Trophoblast cell (in vitro differentiated cells and primary cell): Measurements from ENCODE around the gene THOC5.

ENCODE experiments used
- DNase-seq, 2 donors: peaks; one replicate each; pipeline ENCODE4 v3.0.0-alpha.2; 2016
- H2AFZ ChIP-seq: 2 replicates; pipeline ENCODE4 v1.6.1; 2013; ENCODE audit warnings: low read length, moderate library complexity, mild to moderate bottlenecking; ENCODE audit not compliant: insufficient read depth, poor library complexity
- H2AK5ac ChIP-seq: 2 replicates; pipeline ENCODE4 v1.6.1; 2013; ENCODE audit warnings: mild to moderate bottlenecking, low read length
- H2BK120ac ChIP-seq: 2 replicates; pipeline ENCODE4 v1.6.1; 2013; ENCODE audit warnings: low read length, mild to moderate bottlenecking, moderate library complexity; ENCODE audit not compliant: insufficient read depth, poor library complexity
- H2BK12ac ChIP-seq: 2 replicates; pipeline ENCODE4 v1.6.1; 2013; ENCODE audit warnings: mild to moderate bottlenecking, low read length, moderate library complexity
- H2BK5ac ChIP-seq: 2 replicates; pipeline ENCODE4 v1.6.1; 2013; ENCODE audit warnings: low read length, low read depth, moderate library complexity, mild to moderate bottlenecking; ENCODE audit not compliant: poor library complexity
- H3K14ac ChIP-seq: 2 replicates; pipeline ENCODE4 v1.6.1; 2013; ENCODE audit warnings: mild to moderate bottlenecking, low read length
- H3K18ac ChIP-seq: 2 replicates; pipeline ENCODE4 v1.6.1; 2013; ENCODE audit warnings: mild to moderate bottlenecking, low read length
- H3K23ac ChIP-seq: 2 replicates; pipeline ENCODE4 v1.6.1; 2013; ENCODE audit warnings: low read length
- H3K27ac ChIP-seq: 2 replicates; pipeline ENCODE4 v1.5.1; 2013; ENCODE audit warnings: low read depth, mild to moderate bottlenecking, inconsistent platforms, low read length, moderate library complexity
- H3K27me3 ChIP-seq: 2 replicates; pipeline ENCODE4 v1.6.1; 2013; ENCODE audit warnings: inconsistent platforms, mild to moderate bottlenecking, low read length, moderate library complexity; ENCODE audit not compliant: insufficient read depth
- H3K36me3 ChIP-seq, 2 experiments: 1 replicate in 1 of 2; 2 replicates in 1 of 2; pipeline ENCODE4 v1.6.1; 2013; ENCODE audit warnings: low read length in 2 of 2, mild to moderate bottlenecking in 2 of 2, moderate library complexity in 1 of 2; ENCODE audit not compliant: insufficient read depth in 2 of 2, control insufficient read depth in 1 of 2
- H3K4ac ChIP-seq: 2 replicates; pipeline ENCODE4 v1.6.1; 2013; ENCODE audit warnings: low read depth, mild to moderate bottlenecking, low read length, moderate library complexity
- H3K4me1 ChIP-seq, 2 experiments: 1 replicate in 1 of 2; 2 replicates in 1 of 2; pipeline ENCODE4 v1.6.1; 2013; ENCODE audit warnings: low read length in 2 of 2, mild to moderate bottlenecking in 2 of 2, moderate library complexity in 1 of 2; ENCODE audit not compliant: insufficient read depth in 2 of 2, control insufficient read depth in 1 of 2
- H3K4me2 ChIP-seq: 2 replicates; pipeline ENCODE4 v1.6.1; 2013; ENCODE audit warnings: inconsistent platforms, mild to moderate bottlenecking, low read length, moderate library complexity
- H3K4me3 ChIP-seq: 2 replicates; pipeline ENCODE4 v1.5.1; 2013; ENCODE audit warnings: mild to moderate bottlenecking, low read depth, low read length, inconsistent platforms
- H3K79me1 ChIP-seq: one replicate; pipeline ENCODE4 v1.6.1; 2013; ENCODE audit warnings: low read length
- H3K79me2 ChIP-seq: 2 replicates; pipeline ENCODE4 v1.6.1; 2013; ENCODE audit warnings: low read length, mild to moderate bottlenecking; ENCODE audit not compliant: control insufficient read depth, insufficient read depth, poor library complexity
- H3K9ac ChIP-seq: 2 replicates; pipeline ENCODE4 v1.6.1; 2013; ENCODE audit warnings: mild to moderate bottlenecking, low read length
- H3K9me3 ChIP-seq: 2 replicates; pipeline ENCODE4 v1.6.1; 2013; ENCODE audit warnings: low read depth, mild to moderate bottlenecking, control low read depth, inconsistent platforms, low read length; ENCODE audit not compliant: insufficient read depth
- H4K12ac ChIP-seq: 2 replicates; pipeline ENCODE4 v1.6.1; 2013; ENCODE audit warnings: low read depth, mild to moderate bottlenecking, low read length, moderate library complexity
- H4K8ac ChIP-seq: 2 replicates; pipeline ENCODE4 v1.6.1; 2013; ENCODE audit warnings: low read depth, mild to moderate bottlenecking, low read length, moderate library complexity
- H4K91ac ChIP-seq: one replicate; pipeline ENCODE4 v1.6.1; 2013; ENCODE audit warnings: low read depth, mild to moderate bottlenecking, low read length, moderate library complexity
- WGBS: extraction: QIAGEN DNeasy Blood & Tissue Kit; methylation state at CpG from one replicate; pipeline ENCODE4 v1.1.7; 2013; ENCODE audit warnings: missing lambda C conversion rate; ENCODE audit not compliant: insufficient read length, insufficient coverage; ENCODE audit errors: extremely low coverage; 5-methylcytosine and 5-hydroxymethylcytosine counted together

The THOC5 gene

GRCh38 chr22:29459773-29460172 lies 93.8 kb downstream of the THOC5 start:
- H4K91ac ChIP-seq = no peak overlapping the region

GRCh38 chr22:29458551-29458950 lies 95.0 kb downstream of the THOC5 start:
- H3K36me3 ChIP-seq = no peaks in the 10 kb centered on the region

More at GRCh38 chr22:29459773-29460172, 93.8 kb downstream of the THOC5 start:
- H2BK5ac ChIP-seq = no peak overlapping the region
- H3K27ac ChIP-seq = no peak overlapping the region
- H3K79me1 ChIP-seq = no peaks in the 10 kb centered on the region
- H3K18ac ChIP-seq = no peak overlapping the region
- H3K36me3 ChIP-seq = no peaks in the 10 kb centered on the region
- H2AFZ ChIP-seq = no peak overlapping the region
- peaks cover 0 to 3% of the 10 kb centered on the region in 2 experiments for H3K4me1 ChIP-seq
- no peak overlapping the region for H3K14ac ChIP-seq
- no peak overlapping the region for H3K23ac ChIP-seq
- H3K4me3 ChIP-seq = no peak overlapping the region
- H3K79me2 ChIP-seq = no peaks in the 10 kb centered on the region
- H3K9me3 ChIP-seq = no peaks in the 10 kb centered on the region
- no peak overlapping the region for H4K12ac ChIP-seq
- no peak overlapping the region for H2BK120ac ChIP-seq
- no CpG with 5 or more reads among the region's 9 CpGs for WGBS
- H2BK12ac ChIP-seq = no peak overlapping the region
- no peak overlapping the region for H3K9ac ChIP-seq
- no peak overlapping the region for H3K4me2 ChIP-seq
- H2AK5ac ChIP-seq = no peak overlapping the region
- DNase-seq = no peak
- no peak overlapping the region for H3K4ac ChIP-seq
- H4K8ac ChIP-seq = no peak overlapping the region
- H3K27me3 ChIP-seq = no peaks in the 10 kb centered on the region

DNA sequence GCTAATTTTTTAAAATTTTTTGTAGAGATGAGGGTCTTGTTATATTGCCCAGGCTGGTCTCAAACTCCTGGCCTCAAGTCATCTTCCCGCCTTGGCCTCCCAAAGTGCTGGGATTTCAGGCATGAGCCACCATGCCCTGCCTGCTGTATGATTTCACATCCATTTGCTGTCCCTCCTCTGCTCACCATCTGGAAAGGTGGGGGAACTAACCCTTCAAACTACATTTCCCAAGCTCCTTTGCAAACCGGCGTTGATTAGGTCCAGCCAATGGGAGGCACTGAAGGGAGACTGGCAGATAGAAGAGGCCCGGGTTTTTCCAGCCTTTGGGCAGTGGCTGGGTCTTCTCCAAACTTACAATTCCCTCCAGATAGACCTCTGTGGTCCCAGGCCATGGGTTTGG lies 95.8 kb downstream of the THOC5 start:
- Histone ChIP-seq H2BK5ac (no peak overlapping the region), H3K36me3 (no peaks in the 10 kb centered on the region), H3K27ac (no peak overlapping the region), H3K14ac (no peak overlapping the region), H3K27me3 (no peaks in the 10 kb centered on the region), H2AK5ac (no peak overlapping the region), H3K79me2 (no peaks in the 10 kb centered on the region), H4K91ac (no peak overlapping the region), H3K79me1 (no peaks in the 10 kb centered on the region), H3K23ac (no peak overlapping the region), H3K4me3 (no peak overlapping the region), H3K4me1 (no peaks in the 10 kb centered on the region), H3K18ac (no peak overlapping the region), H3K9ac (no peak overlapping the region), H4K12ac (no peak overlapping the region), H2BK120ac (no peak overlapping the region), H3K4me2 (no peak overlapping the region), H3K9me3 (no peaks in the 10 kb centered on the region), H4K8ac (peak overlapping the region; percentile 80), H2AFZ (peak overlapping the region; percentile 91), H2BK12ac (no peak overlapping the region), H3K4ac (no peak overlapping the region)
- WGBS = no CpG with 5 or more reads among the region's 4 CpGs
- peak in 1 of 2 donors; percentile 41 for DNase-seq

More at GRCh38 chr22:29458551-29458950, 95.0 kb downstream of the THOC5 start:
- H3K23ac ChIP-seq = no peak overlapping the region
- peaks cover 0 to 1% of the 10 kb centered on the region in 2 experiments for H3K4me1 ChIP-seq
- H4K8ac ChIP-seq = no peak overlapping the region
- no peak overlapping the region for H2BK5ac ChIP-seq
- no peak for DNase-seq
- no peak overlapping the region for H3K9ac ChIP-seq
- H2AK5ac ChIP-seq = no peak overlapping the region
- H3K27me3 ChIP-seq = no peaks in the 10 kb centered on the region
- H3K79me1 ChIP-seq = no peaks in the 10 kb centered on the region
- no peak overlapping the region for H2AFZ ChIP-seq
- no peak overlapping the region for H3K27ac ChIP-seq
- no peak overlapping the region for H2BK120ac ChIP-seq
- no peaks in the 10 kb centered on the region for H3K9me3 ChIP-seq
- no peak overlapping the region for H3K4ac ChIP-seq
- H3K4me2 ChIP-seq = no peak overlapping the region
- H3K14ac ChIP-seq = no peak overlapping the region
- no peak overlapping the region for H4K12ac ChIP-seq
- H3K18ac ChIP-seq = no peak overlapping the region
- H2BK12ac ChIP-seq = no peak overlapping the region
- no peak overlapping the region for H3K4me3 ChIP-seq
- no peak overlapping the region for H4K91ac ChIP-seq
- no peaks in the 10 kb centered on the region for H3K79me2 ChIP-seq

DNA sequence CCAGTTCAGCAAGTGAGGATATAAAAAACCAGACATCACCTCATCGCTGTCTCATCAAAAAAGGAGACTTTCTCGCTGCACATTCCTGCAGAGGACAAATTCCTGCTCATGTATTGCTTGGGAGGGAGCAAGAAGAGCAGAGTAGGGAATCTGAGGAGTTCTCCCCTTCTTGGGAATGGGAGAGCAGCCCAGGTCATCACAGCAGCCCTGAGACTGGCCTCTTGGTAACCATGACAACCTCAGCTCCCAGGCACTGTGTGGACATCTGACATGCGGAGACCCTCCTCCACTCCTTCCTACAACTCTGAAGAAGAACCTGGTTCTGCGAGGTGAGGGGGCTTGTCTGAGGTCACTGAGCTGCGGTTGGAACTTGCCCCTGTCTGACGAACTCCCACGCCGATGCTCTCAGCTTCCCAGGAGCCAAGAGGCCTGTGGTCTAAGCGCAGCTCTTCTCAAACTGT lies 97.3 kb downstream of the THOC5 start:
- Histone ChIP-seq H4K12ac (no peak overlapping the region), H2BK5ac (no peak overlapping the region), H3K18ac (no peak overlapping the region), H3K4me3 (no peak overlapping the region), H2AK5ac (no peak overlapping the region), H4K91ac (no peak overlapping the region), H3K4me2 (no peak overlapping the region), H3K36me3 (no peaks in the 10 kb centered on the region), H4K8ac (no peak overlapping the region), H3K79me2 (no peaks in the 10 kb centered on the region), H3K4me1 (no peaks in the 10 kb centered on the region), H2BK120ac (no peak overlapping the region), H3K23ac (no peak overlapping the region), H2AFZ (no peak overlapping the region), H3K9ac (peak overlapping the region; percentile 74), H3K4ac (no peak overlapping the region), H3K14ac (no peak overlapping the region), H3K27me3 (no peaks in the 10 kb centered on the region), H3K79me1 (no peaks in the 10 kb centered on the region), H3K9me3 (no peaks in the 10 kb centered on the region), H2BK12ac (no peak overlapping the region), H3K27ac (no peak overlapping the region)
- no peak for DNase-seq
- no CpG with 5 or more reads among the region's 9 CpGs for WGBS
